HFFc6 (cell line): ENCODE results near the gene BMP8B. TPM values are rescaled to one million over a fixed set of nuclear protein-coding genes. Genes with fewer than 3 reads are reported as not detected.
"Not testable (repeated sequence)": the region's sequence is repeated elsewhere in the genome, so short reads cannot be mapped to it uniquely, and the experiment has no call there.

ENCODE experiments used
- DNase-seq: peaks from one replicate; pipeline ENCODE4 v3.0.0-alpha.2; 2018
- H3K27ac Mint-ChIP-seq: 2 replicates; pipeline ENCODE4 v1.8.0; 2020; ENCODE audit warnings: mild to moderate bottlenecking, mixed read lengths
- H3K27me3 Mint-ChIP-seq: 2 replicates; pipeline ENCODE4 v1.8.0; 2021; ENCODE audit warnings: mild to moderate bottlenecking, moderate library complexity, mixed read lengths; ENCODE audit not compliant: insufficient read depth
- H3K36me3 Mint-ChIP-seq: 2 replicates; pipeline ENCODE4 v1.8.0; 2021; ENCODE audit warnings: low read depth, mixed read lengths
- H3K4me1 Mint-ChIP-seq: 2 replicates; pipeline ENCODE4 v1.8.0; 2020; ENCODE audit warnings: low read depth, mixed read lengths
- H3K4me3 Mint-ChIP-seq: 2 replicates; pipeline ENCODE4 v1.8.0; 2020; ENCODE audit warnings: mild to moderate bottlenecking, moderate library complexity, mixed read lengths
- H3K9me3 Mint-ChIP-seq: 2 replicates; pipeline ENCODE4 v1.8.0; 2020; ENCODE audit warnings: mild to moderate bottlenecking, mixed read lengths
- total RNA-seq, 6 experiments: library from RNA; stranded (reverse); fragmentation: NEBNext Ultra II Directional; extraction: Animal tissue kit (Norgen Biotek cat#: 25700); gene quantifications; 2 replicates in 1 of 6; 3 replicates in 5 of 6; pipeline ENCODE4 v1.2.3, GENCODE V29; 2021
- TF ChIP-seq, protein P1 (sequence below): fragments of 200-600 bp; sonication (generic); IDR thresholded peaks from 2 replicates; pipeline ENCODE4 v1.5.0; 2021; ENCODE audit warnings: antibody characterized with exemption, mild to moderate bottlenecking

BMP8B gene
- total RNA-seq, 6 experiments from 2014 or later: not detected

DNA sequence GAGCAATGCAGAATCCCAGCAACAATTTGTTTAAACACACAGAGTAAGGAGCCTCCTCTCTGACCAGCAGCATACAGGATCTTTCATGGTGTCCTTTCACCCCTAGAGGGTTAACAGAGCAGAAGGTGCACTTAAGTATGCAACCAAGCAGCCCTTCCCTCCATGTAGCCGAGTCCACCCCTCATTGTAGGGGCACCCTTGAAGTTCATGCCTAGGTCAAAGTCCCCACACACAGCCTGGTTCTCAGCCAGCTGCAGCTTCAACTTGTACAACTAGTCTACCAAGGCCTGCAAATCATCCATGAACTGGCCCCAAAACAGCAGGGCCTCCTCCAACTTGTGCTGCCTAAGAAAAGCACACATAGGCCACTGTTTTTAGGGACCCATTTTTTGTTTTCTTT, 7.0 kb upstream of the BMP8B start:
- peaks cover 18% of the 10 kb centered on the region for H3K4me1 Mint-ChIP-seq
- H3K27ac Mint-ChIP-seq: no peak overlapping the region
- H3K27me3 Mint-ChIP-seq: peaks cover 33% of the 10 kb centered on the region
- TF ChIP-seq, protein P1, sequence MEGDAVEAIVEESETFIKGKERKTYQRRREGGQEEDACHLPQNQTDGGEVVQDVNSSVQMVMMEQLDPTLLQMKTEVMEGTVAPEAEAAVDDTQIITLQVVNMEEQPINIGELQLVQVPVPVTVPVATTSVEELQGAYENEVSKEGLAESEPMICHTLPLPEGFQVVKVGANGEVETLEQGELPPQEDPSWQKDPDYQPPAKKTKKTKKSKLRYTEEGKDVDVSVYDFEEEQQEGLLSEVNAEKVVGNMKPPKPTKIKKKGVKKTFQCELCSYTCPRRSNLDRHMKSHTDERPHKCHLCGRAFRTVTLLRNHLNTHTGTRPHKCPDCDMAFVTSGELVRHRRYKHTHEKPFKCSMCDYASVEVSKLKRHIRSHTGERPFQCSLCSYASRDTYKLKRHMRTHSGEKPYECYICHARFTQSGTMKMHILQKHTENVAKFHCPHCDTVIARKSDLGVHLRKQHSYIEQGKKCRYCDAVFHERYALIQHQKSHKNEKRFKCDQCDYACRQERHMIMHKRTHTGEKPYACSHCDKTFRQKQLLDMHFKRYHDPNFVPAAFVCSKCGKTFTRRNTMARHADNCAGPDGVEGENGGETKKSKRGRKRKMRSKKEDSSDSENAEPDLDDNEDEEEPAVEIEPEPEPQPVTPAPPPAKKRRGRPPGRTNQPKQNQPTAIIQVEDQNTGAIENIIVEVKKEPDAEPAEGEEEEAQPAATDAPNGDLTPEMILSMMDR: no peak
- DNase-seq: no peak
- no peak overlapping the region for H3K4me3 Mint-ChIP-seq
- H3K9me3 Mint-ChIP-seq: no peaks in the 10 kb centered on the region
- no peaks in the 10 kb centered on the region for H3K36me3 Mint-ChIP-seq

DNA sequence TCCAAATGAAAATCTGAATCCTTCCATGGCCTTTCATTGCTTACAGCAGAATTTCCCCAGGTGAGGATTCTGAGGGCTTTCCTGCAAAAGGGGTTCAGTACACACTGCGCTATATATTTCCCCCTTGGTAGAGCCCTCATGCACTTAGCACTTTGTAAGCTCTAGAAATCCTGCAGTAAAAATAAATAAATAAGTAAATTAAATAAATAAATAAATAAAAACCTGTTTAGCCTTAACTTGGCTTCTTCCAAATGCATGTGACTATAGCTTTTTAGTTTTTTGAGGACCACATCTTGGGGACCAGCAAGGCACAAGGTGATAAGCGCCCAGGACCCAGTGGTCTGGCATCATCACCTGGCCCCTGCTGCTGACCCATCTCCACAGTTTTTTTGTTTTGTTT, 3.2 kb upstream of the BMP8B start:
- Mint-ChIP-seq H3K4me3 (no peak overlapping the region), H3K36me3 (no peaks in the 10 kb centered on the region), H3K27me3 (peaks cover 47% of the 10 kb centered on the region), H3K4me1 (no peaks in the 10 kb centered on the region), H3K9me3 (no peaks in the 10 kb centered on the region), H3K27ac (no peak overlapping the region)
- DNase-seq: no peak
- TF ChIP-seq, protein P1: no peak

DNA sequence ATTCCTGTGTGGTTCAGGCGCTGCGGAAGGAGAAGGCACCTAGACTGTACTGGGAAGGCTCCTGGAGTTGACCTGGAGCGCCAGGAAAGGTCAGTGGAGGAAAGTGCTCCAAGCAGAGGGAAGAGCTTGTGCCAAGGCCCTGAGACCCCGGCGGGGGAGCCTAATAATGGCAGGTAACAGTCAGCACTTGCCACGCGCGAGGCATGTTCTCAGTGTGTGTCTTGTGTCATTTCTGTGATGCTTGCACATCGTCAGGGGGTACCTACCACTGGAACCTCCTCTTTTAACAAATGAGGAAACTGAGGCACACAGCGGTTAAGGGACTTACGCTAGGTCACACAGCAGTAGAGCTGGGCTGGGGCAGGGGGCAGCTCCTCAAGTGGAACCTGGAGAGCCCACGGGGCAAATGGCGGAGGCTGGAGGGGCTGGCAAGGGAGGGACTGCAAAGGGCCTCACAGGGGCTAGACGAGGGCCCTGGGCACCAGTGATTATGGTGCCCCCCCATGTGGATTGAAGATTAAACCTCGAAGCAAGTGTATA, 976 bp upstream of the BMP8B start:
- Mint-ChIP-seq H3K4me1 (no peaks in the 10 kb centered on the region), H3K9me3 (no peaks in the 10 kb centered on the region), H3K27ac (no peak overlapping the region), H3K36me3 (no peaks in the 10 kb centered on the region), H3K4me3 (no peak overlapping the region), H3K27me3 (peaks cover 37% of the 10 kb centered on the region)
- DNase-seq: no peak
- TF ChIP-seq, protein P1: no peak

DNA sequence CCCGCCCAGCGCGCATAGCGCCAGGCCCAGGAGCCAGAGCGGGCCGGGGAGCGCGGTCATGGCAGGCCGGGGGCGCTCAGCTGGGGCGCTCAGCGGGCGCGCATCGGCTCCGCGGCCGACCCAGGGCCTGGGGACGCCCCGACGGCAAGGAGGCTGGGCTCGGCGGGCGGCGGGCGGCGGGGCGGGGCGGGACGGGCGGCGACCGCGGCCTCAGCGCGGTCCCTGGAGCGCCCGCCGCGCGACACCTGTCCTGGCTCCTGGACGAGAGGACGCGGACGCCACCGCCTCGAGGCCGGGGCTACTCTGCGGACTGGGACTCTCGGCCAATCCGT, 273 bp downstream of the BMP8B start:
- no peaks in the 10 kb centered on the region for H3K4me1 Mint-ChIP-seq
- DNase-seq: no peak
- no peaks in the 10 kb centered on the region for H3K9me3 Mint-ChIP-seq
- H3K4me3 Mint-ChIP-seq: no peak overlapping the region
- H3K27me3 Mint-ChIP-seq: peaks cover 40% of the 10 kb centered on the region
- H3K27ac Mint-ChIP-seq: no peak overlapping the region
- H3K36me3 Mint-ChIP-seq: no peaks in the 10 kb centered on the region
- TF ChIP-seq, protein P1: no peak

DNA sequence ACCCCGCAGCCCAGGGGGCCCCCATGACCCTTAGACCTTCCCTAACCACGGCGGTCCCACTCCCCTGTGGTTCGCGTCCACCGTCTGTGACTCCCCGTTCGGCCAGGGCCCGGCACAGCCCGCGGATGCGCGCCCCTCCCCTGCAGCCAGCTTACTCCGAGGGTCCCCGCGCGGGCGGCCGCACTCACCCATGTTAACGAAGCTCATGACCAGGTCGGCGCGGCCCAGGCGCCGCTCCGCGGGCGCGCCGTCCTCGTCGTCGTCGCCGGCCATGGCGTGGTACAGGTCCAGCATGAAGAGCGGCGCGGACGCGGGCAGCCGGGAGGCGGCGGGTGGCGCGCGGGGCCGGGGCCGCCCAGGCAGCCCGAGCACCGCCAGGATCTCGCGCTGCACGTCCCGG, 701 bp downstream of the BMP8B start:
- not testable (repeated sequence) for H3K9me3 Mint-ChIP-seq, DNase-seq, H3K36me3 Mint-ChIP-seq, H3K4me1 Mint-ChIP-seq, H3K4me3 Mint-ChIP-seq, H3K27ac Mint-ChIP-seq
- peaks cover 43% of the 10 kb centered on the region for H3K27me3 Mint-ChIP-seq

DNA sequence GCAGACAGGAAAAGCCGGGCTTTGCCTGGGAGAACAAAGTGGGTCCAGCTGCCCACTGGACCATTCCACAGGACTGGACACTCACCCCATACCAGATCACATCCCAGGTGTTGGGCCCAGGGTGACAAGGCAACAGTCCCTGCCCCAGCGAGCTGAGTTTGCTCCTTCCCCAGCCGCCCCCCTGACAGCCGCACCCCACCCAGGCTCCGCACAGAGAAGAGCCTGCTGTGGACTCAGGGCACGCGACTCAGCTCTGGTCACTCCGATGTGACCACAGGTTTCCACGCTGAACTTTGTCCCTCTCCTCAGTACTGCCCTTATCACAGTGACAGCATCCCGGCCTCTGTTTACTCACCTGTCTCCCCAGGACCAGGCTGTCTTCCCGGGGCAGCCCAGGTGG, 1.2 kb downstream of the BMP8B start:
- H3K27ac Mint-ChIP-seq: no peak overlapping the region
- DNase-seq: no peak
- TF ChIP-seq, protein P1: no peak
- H3K36me3 Mint-ChIP-seq: no peaks in the 10 kb centered on the region
- no peak overlapping the region for H3K4me3 Mint-ChIP-seq
- H3K9me3 Mint-ChIP-seq: no peaks in the 10 kb centered on the region
- no peaks in the 10 kb centered on the region for H3K4me1 Mint-ChIP-seq
- H3K27me3 Mint-ChIP-seq: peaks cover 42% of the 10 kb centered on the region

DNA sequence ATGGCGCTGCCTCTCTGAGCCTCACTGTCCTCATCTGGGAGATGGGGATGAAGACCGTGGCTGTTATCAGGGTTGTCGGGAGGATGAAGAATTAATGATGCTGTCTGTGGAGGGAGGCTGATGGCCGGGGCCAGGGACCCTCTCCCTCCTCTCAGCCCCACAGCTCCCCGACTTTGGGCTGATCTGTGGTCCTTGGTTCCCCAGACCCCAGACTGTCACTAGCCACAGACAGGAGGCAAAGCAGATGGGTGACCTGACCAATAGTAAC, 1.6 kb downstream of the BMP8B start:
- H3K36me3 Mint-ChIP-seq, H3K4me1 Mint-ChIP-seq, H3K27ac Mint-ChIP-seq, H3K9me3 Mint-ChIP-seq, H3K4me3 Mint-ChIP-seq, DNase-seq: not testable (repeated sequence)
- peaks cover 38% of the 10 kb centered on the region for H3K27me3 Mint-ChIP-seq

DNA sequence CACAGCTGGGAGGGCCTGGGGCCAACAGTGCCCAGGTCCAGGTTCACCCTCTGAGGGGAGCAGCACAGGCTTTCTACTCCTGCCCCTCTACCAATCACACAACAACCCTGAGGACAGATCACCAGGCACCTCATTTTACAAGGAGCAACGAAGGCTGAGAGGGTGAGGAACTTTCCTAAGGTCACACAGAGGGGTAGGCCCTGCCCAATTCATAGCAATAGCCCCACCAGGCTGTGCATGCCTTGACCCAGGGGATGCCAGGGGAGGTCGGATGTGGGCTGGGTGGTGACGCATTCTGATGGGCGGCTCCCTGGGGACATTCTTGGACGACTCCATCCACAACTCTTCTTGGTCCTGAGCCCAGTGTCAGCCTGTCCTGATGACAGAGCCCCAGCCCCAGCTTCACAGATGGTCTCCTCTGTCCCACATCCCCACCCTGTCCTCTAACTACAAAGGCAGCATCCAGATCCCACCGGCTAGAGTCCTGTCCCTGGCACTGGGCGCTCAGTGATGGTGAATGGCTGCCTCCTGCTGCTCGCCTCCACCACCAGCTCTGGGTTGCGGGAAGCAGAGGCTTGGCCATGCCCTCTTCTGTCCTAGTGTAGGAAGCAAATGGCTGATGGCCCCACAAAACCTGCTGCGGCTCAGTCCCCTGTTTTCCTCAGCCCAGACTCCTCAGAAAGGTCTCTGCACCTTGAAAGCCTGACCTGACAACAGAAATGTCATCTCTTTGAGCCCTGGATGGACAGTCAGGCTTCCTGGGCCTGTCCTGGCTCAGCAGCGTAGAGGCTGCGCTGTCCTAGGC, 2.2 kb downstream of the BMP8B start:
- H3K4me1 Mint-ChIP-seq, DNase-seq, H3K36me3 Mint-ChIP-seq, H3K27ac Mint-ChIP-seq, H3K4me3 Mint-ChIP-seq, H3K9me3 Mint-ChIP-seq: not testable (repeated sequence)
- H3K27me3 Mint-ChIP-seq: peaks cover 35% of the 10 kb centered on the region

DNA sequence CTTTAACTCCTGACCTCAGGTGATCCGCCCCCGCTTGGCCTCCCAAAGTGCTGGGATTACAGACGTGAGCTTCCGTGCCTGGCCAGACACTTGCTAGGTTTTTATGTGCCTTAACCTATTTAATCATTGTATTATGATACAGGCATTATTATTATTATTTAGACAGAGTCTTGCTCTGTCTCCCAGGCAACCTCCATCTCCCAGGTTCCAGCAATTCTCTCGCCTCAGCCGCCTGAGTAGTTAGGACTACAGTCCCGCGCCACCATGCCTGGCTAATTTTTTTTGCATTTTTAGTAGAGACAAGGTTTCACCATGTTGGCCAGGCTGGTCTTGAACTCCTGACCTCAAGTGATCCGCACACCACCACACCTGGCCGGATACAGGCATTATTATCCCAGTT, 6.0 kb downstream of the BMP8B start:
- not testable (repeated sequence) for DNase-seq, H3K4me1 Mint-ChIP-seq, H3K4me3 Mint-ChIP-seq, H3K27ac Mint-ChIP-seq, H3K9me3 Mint-ChIP-seq, H3K36me3 Mint-ChIP-seq
- peaks cover 35% of the 10 kb centered on the region for H3K27me3 Mint-ChIP-seq
